Panc1 (cell line): Measurements from ENCODE around the gene SLC6A1. TPM values are rescaled to one million over a fixed set of nuclear protein-coding genes. Genes with fewer than 3 reads are reported as not detected.

Experiments used
- ATAC-seq: fragments of 200-7000 bp; cut with Tn5 transposase; 2 replicates; pipeline ENCODE4 v1.9.1; 2020; ENCODE audit warnings: mild to moderate bottlenecking, moderate library complexity
- BruUV-seq: library from RNA; stranded (reverse); fragments of 400-500 nt; replicated peaks from 2 replicates; lab custom pipeline; 2021; lab: Mats Ljungman, UMichigan
- CTCF ChIA-PET: fragments of 300-600 bp; sonication (Branson Sonifier 250); formaldehyde crosslinking; loops from one replicate; lab custom pipeline; 2022; ENCODE audit warnings: antibody characterized with exemption; lab: Charles Lee
- POLR2A ChIA-PET: fragments of 300-600 bp; sonication (Branson Sonifier 250); formaldehyde crosslinking; loops from one replicate; lab custom pipeline; 2022; ENCODE audit warnings: antibody characterized with exemption; lab: Charles Lee
- DNase-seq: peaks from one replicate; pipeline ENCODE4 v3.0.0-alpha.2; 2010; ENCODE audit warnings: low read depth, low spot score
- H3K27ac ChIP-seq: 2 replicates; pipeline ENCODE4 v1.5.1; 2011; ENCODE audit warnings: mild to moderate bottlenecking, low read length, inconsistent platforms
- H3K27me3 ChIP-seq: fragments of 200-500 bp; sonication (Bioruptor generic); 2 replicates; pipeline ENCODE4 v1.6.0; 2014; ENCODE audit warnings: low read length, inconsistent platforms; ENCODE audit not compliant: control insufficient read depth, insufficient read depth
- H3K36me3 ChIP-seq: fragments of 200-500 bp; sonication (Bioruptor generic); 2 replicates; pipeline ENCODE4 v1.5.1; 2014; ENCODE audit warnings: inconsistent platforms, mild to moderate bottlenecking, low read length, moderate library complexity; ENCODE audit not compliant: control insufficient read depth, insufficient read depth
- H3K4me1 ChIP-seq: 2 replicates; pipeline ENCODE4 v1.5.1; 2011; ENCODE audit warnings: inconsistent platforms, mild to moderate bottlenecking, low read length, moderate library complexity; ENCODE audit not compliant: control insufficient read depth, insufficient read depth
- H3K4me3 ChIP-seq, 2 experiments: 2 replicates each; pipeline ENCODE4 v1.5.1; 2011 to 2012; ENCODE audit warnings: low read depth in 2 of 2, low read length in 2 of 2, mild to moderate bottlenecking in 2 of 2, inconsistent platforms in 1 of 2, moderate library complexity in 1 of 2
- H3K9me3 ChIP-seq: fragments of 200-500 bp; sonication (Bioruptor generic); 2 replicates; pipeline ENCODE4 v1.5.1; 2014; ENCODE audit warnings: low read depth, mild to moderate bottlenecking, inconsistent platforms, low read length, moderate library complexity; ENCODE audit not compliant: control insufficient read depth, insufficient read depth
- POLR2AphosphoS5 ChIP-seq: IDR thresholded peaks from 2 replicates; pipeline ENCODE4 v1.6.1; 2012; ENCODE audit warnings: mild to moderate bottlenecking, low read depth, low read length, moderate library complexity
- REST ChIP-seq, 2 experiments: IDR thresholded peaks; 2 replicates each; pipeline ENCODE4 v1.6.1; 2011 to 2012; ENCODE audit warnings: low read depth in 2 of 2, control low read depth in 1 of 2, low read length in 1 of 2, mild to moderate bottlenecking in 1 of 2, moderate library complexity in 1 of 2; ENCODE audit not compliant: insufficient read depth in 1 of 2
- SIN3A ChIP-seq: IDR thresholded peaks from 2 replicates; pipeline ENCODE4 v1.6.1; 2012; ENCODE audit warnings: low read depth, mild to moderate bottlenecking, low read length, moderate library complexity, borderline replicate concordance; ENCODE audit not compliant: insufficient read depth
- TCF7L2 ChIP-seq: IDR thresholded peaks from 2 replicates; pipeline ENCODE4 v1.6.1; 2011; ENCODE audit warnings: mild to moderate bottlenecking, low read depth, low read length, inconsistent platforms
- in situ Hi-C: cut with HindIII; loops from 2 replicates; pipeline ENCODE4 v1.10.0; 2016; ENCODE audit warnings: low sequenced_read_pairs, low pct_unique_long_range_greater_than_20kb
- intact Hi-C: fragments of 100-400 bp; cut with micrococcal nuclease; formaldehyde crosslinking; loops from one replicate; pipeline ENCODE4 v1.10.0; 2022; ENCODE audit not compliant: unreplicated experiment
- total RNA-seq: library from RNA; stranded (reverse); gene quantifications from one replicate; pipeline ENCODE4 v1.2.1, GENCODE V29; 2021; ENCODE audit not compliant: unreplicated experiment
- TF ChIP-seq, protein P1 (sequence below): fragments of 450-650 bp; IDR thresholded peaks from 2 replicates; pipeline ENCODE4 v1.5.1; 2017; ENCODE audit warnings: mild to moderate bottlenecking

SLC6A1 gene
- total RNA-seq, 1 experiment from 2014 or later, result not detected

DNA sequence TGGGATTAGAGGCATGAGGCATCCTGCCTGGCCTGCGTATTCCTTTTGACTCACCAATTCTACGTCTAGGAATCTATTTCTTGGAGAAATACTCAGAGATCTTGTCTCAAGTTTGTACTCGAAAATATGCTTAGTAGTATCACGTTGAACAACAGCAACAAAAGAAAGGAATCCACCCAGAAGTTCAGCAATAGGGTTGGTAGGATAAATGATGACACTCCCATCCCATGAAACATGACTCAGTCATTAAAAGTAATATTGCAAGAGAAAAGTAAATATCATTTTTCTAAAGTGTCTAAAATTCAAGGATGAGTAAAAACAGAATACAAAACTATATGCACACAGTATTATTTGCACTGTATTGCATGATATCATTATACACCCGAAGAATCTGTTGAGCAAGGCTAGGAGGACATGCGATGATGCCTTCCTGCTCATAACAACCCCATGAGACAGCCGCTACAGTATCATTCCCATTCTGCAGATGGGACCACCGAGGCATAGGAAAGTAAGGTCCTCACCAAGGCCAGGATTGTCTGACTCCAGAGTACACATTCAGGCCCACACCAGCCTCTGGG, 61.5 kb downstream of the SLC6A1 start:
- TF ChIP-seq SIN3A, result no peak
- no peak for TF ChIP-seq TCF7L2
- TF ChIP-seq, protein P1, sequence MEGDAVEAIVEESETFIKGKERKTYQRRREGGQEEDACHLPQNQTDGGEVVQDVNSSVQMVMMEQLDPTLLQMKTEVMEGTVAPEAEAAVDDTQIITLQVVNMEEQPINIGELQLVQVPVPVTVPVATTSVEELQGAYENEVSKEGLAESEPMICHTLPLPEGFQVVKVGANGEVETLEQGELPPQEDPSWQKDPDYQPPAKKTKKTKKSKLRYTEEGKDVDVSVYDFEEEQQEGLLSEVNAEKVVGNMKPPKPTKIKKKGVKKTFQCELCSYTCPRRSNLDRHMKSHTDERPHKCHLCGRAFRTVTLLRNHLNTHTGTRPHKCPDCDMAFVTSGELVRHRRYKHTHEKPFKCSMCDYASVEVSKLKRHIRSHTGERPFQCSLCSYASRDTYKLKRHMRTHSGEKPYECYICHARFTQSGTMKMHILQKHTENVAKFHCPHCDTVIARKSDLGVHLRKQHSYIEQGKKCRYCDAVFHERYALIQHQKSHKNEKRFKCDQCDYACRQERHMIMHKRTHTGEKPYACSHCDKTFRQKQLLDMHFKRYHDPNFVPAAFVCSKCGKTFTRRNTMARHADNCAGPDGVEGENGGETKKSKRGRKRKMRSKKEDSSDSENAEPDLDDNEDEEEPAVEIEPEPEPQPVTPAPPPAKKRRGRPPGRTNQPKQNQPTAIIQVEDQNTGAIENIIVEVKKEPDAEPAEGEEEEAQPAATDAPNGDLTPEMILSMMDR, result no peak
- TF ChIP-seq REST (IDR thresholded peaks at IDR 0.05; ENCODE audit: insufficient read depth in 1 of 2, low read depth in 2 of 2, low read length in 1 of 2), result no peak
- TF ChIP-seq POLR2AphosphoS5, result no peak
- Histone ChIP-seq H3K36me3 (no peaks in the 10 kb centered on the region), H3K4me3 (no peak overlapping the region), H3K9me3 (no peaks in the 10 kb centered on the region), H3K27ac (no peak overlapping the region), H3K27me3 (peaks cover 2% of the 10 kb centered on the region; the same call in 1 of the 2 replicates), H3K4me1 (no peaks in the 10 kb centered on the region)
- intact Hi-C loops (no loop called here), in situ Hi-C loops (no loop called here)
- DNase-seq (no peak), ATAC-seq (no peak)
- BruUV-seq, result no TSS peak
- POLR2A ChIA-PET, result no interaction called here
- CTCF ChIA-PET, result no interaction called here

DNA sequence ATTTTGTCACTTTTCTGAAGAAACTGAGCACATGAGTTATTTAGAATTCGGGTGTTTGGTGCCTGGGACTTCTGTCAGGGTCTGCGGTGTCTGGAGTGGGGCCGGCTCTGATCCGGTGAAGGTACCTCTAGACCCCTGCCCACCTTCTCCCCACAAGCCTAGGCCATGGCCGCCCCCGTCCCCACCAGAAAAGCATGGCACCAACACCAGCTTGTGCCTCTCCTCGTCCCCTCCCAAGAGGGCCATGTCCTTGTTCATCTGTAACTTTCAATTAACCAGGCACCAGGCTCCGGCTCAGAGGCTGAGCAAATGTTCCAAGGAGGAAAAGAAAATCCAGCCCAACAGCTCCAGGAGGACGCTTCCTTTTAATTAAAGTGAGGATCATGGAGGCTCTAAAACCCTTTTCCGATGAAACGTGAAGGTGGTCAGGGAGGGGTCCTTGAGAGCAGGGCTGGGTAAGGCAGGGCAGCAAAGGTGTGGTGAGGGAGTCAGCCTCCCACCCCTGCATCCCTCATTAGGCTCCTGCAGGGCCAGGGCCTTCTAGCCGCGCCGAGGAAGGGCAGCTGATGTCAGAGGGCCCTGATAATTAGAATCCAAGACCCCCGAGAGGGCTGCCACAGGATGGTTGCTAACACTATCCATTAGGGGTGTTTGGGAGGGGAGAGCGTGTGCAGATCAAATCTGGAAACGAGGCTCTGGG, 62.3 kb downstream of the SLC6A1 start:
- H3K27ac ChIP-seq, result no peak overlapping the region
- peaks cover 2% of the 10 kb centered on the region; the same call in 1 of the 2 replicates for H3K27me3 ChIP-seq
- H3K9me3 ChIP-seq, result no peaks in the 10 kb centered on the region
- CTCF ChIA-PET, result no interaction called here
- H3K4me1 ChIP-seq, result no peaks in the 10 kb centered on the region
- TF ChIP-seq, protein P1, result no peak
- TF ChIP-seq POLR2AphosphoS5, result no peak
- TF ChIP-seq TCF7L2, result no peak
- TF ChIP-seq SIN3A, result no peak
- TF ChIP-seq REST (IDR thresholded peaks at IDR 0.05; ENCODE audit: insufficient read depth in 1 of 2, low read depth in 2 of 2, low read length in 1 of 2), result no peak
- intact Hi-C loops (loop anchor here (5.0 kb wide), 1 partner anchor 108 kb away; no protein-coding TSS in a partner anchor), in situ Hi-C loops (no loop called here)
- POLR2A ChIA-PET, result no interaction called here
- ATAC-seq (no peak), DNase-seq (no peak)
- no peak overlapping the region for H3K4me3 ChIP-seq
- no TSS peak for BruUV-seq
- H3K36me3 ChIP-seq, result no peaks in the 10 kb centered on the region
